Inflammatory macrophage treated with lipopolysaccharide for 1 hour (primary cell): Measurements from ENCODE around the gene SLX9.
"Not testable (repeated sequence)": the region's sequence is repeated elsewhere in the genome, so short reads cannot be mapped to it uniquely, and the experiment has no call there.

ENCODE experiments used
- DNase-seq, 2 donors: peaks; one replicate each; pipeline ENCODE4 v3.0.0-alpha.2; 2020 to 2022

Gene SLX9

DNA sequence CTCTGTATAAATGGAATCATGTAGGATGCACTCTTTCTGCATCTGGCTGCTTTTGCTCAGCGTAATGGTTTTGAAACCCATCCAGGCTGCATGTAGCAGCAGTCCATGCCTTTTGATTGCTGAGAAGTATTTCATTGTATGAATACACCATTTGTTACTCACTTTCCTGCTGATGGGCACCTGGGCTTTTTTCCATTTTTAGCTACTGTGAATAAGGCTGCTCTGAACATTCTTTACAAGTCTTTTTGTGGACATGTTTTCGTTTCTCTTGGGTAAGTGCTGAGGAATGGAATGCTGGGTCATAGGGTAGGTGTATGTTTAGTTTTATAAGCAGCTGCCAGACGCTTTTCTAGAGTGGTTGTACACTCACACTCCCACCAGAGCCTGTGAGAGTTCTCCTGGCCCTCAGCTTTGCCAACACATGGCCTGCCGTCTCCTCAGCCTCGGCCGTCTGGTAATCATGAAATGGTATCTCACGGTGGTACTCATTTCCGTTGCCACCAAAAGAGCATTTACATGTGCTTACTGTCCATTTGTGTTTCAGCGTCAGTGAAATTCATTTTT lies 22.7 kb downstream of the SLX9 start:
- no peak for DNase-seq

DNA sequence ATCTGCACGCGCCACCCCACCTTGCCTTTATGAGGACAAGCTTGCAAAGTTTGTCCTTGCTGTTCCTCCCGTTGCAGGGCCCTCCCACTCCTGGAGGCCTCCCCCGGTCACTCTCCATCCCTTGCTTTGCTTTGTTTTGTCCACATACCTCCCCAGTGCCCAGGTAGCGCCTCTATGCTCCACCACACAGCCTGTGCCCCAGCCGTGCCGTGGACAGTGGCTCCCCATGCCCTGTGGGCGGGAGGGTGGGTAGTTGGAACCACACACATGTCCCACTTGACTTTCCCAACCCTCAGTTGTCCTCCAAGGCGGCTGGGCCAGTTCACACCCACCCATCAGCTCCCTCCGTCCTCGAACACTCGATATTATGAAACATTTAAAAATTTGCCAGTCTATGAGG lies 24.6 kb downstream of the SLX9 start:
- no peak for DNase-seq

DNA sequence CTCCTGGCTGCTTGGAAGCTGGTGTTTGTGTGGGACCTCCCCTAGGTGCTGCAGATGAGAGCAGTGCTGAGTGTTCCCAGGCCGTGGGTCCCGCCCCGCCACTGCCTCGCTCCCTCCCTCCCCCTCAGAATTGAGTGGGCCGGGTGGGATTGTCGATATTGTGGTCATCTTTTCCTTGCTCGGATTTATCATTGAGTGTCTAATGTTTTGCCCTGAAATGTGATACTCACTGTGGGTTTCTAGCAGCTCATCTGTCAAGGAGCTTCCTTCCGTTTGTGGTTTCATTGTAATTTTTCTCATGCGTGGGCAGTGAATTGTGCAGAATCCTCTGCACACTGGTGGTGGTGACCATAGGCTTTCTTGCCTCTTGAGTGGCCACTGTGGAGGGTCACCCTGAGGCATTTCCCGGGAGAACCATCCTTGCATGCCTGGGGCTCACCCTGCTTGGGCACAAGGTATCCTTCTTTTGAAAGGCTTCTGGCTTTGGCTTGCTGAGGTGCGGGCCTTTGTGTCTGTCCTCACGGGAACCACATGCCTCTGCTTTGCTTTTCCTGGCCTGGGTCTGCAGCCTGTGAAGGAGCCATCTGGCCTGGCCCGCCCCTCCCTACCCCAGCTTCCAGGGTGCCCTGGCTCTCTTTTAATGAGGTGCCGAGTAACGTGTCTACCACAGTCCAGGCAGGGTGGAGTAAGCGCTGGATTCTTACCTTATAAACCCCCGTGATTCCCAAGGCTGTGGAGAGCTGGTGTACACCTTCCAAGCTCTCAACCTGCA lies 25.6 kb downstream of the SLX9 start:
- peak; percentile 63 to 73 for DNase-seq

DNA sequence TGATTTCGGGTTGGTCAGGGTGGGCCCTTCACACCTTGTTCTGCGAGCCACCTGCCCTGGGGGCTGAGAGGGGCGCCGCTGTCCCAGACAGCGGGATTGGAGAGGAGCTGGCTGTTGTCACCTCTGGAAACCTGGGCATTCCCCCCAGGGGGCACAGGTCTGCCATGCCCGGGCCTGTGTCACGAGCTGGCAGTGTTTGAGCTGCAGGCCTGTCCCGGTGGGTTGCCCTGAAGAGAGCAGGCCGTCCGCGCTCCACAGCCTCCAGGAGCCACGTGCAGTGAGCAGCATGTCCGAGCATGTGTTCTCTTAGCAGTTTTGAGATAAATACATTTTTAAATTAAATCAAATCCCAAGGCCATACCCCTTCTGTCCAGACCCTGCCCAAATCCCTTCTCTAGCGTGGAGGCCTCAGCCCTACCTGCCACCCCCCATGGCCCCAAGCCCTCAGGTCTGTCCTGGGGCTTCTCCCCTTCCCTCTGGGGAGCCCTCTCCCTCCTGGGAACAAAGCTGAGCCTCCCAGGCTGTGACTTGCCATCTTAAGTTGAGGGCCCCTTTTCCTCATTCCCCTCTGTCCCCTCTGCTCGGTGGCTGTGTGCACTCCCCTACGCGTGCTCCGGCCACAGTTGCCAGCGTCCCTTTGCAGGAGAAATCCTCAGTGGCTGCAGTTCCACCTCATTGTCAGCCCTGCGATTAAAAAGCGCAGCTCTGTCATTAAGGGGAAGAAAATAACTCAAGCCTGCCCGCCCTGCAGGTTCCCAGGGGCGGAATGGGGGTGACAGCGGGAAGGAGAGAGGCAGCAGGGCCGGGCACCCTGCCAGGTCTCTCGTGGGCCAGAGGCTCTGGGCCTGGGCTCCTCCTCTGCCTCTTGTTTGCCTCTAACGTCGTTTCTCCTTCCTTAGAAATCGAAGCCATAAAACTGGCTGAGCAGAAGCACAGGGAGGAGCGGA lies 26.6 kb downstream of the SLX9 start:
- peak in 1 of 2 donors; percentile 11 for DNase-seq

DNA sequence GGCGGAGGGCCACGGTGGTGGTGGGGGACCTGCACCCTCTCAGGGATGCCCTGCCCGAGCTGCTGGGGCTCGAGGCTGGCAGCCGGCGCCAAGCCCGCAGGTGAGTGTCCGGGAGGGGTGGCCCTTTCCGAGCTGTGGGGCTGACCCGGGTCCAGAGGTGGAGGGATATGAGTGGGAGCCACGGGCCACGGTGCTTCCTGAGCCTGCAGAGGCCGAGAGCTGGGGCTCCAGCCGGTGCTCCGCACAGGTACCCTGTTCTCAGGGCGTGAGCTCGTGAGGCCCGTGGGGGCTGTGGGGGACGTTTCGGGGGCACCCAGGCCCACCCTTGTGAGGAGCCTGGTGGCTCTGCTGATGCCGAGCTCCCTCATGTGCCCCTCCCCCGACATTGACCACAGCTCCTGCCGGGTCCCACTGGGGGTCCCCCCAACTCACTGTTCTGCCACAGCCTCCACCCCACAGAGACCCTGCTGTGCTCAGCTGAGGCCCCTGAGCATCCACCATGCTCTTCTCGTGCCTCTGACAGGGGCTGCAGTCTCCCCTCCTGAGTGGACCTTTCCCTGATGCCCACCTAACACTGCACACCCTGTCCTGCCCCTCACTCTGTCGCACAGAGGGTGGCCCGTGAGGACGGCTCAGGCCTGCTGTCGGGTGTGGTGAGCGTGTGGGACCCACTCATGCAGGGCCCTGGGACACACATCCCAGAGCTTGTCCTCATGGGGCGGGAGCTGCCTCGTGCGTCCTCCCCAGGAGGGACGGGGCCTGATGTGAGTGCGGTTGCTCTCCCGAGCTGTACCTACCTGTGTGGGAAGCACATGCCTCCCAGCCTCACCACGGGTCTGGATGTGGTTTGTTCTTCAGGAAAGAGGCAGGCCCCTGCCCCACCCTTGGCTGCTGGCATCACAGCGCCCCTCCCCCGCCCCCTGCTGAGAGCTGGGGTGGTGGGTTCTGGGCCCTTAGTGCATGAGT lies 27.5 kb downstream of the SLX9 start:
- no peak for DNase-seq

DNA sequence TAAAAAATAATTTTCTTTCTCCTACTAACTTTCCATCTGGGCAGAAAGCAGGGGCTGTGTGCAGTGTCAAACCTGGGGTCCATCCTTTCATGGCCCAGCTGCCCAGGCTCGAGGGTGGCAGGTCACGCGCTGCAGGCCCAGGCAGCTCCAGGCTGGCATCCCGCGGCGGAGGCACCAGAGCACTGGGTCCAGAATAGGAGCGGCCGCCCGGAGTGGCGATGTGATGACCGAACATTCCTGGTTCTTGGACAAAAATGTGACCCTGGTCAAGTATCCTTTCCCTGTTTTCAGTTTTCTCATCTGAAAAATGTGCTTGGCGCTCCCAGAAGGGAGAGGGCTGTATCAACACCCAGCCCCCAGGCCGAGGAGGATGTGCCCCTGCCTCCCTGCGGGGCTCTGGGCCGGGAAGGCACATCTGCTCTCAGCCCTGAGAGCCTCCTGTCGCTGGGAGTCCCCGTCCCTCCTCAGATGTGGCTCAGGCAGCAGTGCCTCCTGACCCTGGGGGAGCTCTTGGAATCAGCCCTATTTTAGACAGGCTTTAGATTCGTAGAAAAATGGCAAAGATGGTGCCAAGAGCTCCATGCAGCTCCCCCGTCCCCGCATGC lies 29.3 kb downstream of the SLX9 start:
- DNase-seq = no peak

DNA sequence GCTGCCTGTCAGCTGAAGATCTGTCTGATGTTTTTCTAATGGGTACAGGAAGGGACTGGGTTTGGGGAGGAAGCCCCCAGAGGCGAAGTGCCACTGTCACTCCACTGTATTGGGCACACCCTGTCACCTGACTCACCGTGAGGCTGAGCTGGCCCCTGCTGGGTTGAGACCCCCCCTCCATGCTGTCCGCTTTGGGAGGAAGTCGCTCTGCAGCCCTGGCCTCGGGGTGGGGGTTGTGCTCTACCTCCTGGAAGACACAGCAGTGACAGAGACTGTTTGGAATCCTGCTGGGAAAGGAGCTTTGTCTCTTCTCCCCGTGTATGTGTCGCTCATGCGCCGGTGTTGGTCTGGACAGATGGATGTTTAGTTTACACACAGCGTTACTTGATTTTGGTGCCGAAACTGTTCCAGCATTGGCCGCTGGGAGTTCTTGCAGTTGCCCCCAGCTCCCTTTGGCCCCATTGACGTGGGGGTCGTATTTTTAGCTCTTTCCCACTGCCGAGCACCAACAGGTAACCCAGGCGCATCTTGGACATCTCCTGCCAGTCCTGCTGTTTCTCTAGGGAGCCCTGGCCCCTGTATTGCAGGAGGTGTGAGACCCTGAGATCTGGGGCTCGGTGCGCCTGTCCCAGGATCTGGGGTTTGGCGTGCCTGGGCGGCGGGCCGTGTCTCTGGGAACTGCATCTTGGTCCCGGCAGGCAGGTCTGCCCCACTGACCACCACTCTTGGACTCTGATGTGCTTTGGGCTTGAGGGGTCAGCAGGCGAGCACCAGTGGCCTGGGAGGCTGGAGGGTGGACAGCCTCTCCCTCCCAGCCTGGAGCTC lies 30.3 kb downstream of the SLX9 start:
- DNase-seq = no peak

DNA sequence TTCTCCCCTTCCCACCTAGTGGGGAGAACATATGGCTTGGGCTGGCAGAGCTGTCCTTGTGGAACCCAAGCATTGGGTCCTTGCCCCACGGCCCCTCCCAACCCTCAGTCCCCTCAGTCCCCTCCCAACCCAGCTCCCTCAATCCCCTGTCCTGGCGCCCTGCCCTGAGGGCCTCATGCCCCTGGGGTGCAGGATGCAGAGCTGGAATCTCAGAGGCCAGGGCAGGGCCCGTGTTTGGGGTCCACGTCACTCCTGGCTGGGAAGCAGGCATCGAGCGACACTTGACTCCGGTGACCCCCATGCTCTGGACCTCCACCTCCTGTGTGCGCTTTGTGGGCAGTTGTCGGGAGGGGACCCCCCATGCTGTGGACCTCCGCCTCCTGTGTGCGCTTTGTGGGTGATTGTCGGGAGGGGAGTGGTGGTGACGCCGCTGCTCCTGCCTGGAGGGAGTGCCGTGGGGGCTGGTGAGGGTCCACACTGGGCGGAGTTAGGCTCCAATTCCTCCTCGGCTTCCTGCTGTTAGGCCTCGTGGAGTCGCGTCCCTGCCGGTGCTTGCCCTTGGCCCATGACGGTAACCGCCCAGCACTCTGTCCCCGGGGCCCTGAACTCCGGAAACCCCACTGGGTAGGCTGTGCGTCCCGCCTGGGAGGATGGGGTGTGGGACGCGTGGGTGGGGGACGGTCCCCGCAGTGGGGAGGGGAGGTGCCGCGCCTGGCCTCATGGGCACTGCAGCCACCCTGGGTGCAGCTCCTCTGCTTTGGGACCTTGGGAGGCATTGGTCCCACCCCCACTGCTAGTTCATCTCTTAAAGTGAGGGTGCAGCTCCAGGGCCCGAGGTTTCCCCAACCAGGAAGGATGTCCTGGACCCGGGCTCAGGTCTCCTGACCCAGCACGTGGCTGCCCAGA lies 31.2 kb downstream of the SLX9 start:
- no peak for DNase-seq

DNA sequence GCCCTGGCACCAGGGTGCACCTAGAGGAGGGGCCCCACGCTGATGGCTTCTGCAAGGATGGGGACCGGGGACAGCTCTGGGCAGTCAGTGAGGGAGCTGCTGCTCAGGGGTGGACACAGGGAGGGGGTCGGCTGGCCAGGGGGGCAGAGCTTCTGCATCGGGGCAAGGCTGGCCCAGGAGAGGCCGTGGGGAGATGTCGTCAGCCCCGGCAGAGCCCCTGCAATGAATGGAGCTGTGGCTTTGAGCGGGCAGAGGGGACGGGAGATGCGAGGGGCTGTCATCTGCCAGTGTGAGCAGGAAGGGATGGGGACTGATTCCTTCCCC lies 31.8 kb downstream of the SLX9 start:
- DNase-seq = no peak

DNA sequence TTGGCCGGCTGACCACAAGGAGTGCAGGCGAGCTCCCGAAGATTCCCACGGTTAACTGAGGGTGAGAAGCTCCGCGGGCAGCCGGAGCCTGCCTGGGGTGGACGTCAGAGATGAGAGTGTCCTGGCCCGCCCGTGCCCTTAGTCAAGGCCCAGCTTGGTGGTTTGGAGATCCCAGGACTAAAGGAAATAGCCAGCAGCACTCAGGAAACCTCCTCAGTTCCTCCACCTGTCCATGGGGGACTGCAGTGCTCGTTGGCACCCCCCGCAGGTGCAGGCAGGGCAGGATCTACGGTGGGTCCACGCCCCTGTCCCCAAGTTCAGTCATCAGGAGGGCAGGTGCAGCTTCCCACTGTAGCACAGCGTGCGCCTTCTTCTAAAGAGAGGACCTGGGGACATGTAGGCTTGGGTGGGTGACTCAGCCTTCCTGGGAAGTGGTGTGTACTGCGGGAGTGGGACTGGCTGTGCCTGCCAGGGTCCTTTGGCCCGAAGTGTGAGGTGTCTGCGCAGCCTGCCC lies 32.5 kb downstream of the SLX9 start:
- DNase-seq = no peak

DNA sequence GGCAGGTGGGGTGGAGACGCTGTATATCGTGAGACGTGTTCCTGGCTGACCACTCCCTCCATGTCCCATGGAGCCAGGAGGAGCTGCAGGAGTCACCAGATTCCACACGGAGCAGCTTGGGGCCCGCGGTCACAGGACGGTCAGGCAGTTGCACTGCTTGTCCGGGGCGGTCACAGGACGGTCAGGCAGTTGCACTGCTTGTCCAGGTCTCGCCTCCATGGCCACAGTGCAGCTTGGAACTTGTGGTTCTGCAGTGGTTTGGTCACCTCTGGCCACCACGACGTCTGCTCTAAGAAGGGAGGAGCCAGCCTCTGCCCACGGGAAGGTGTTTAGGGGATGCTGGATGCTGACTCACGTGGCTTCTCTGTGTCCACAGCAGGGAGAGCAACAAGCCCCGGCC lies 33.0 kb downstream of the SLX9 start:
- DNase-seq = no peak

DNA sequence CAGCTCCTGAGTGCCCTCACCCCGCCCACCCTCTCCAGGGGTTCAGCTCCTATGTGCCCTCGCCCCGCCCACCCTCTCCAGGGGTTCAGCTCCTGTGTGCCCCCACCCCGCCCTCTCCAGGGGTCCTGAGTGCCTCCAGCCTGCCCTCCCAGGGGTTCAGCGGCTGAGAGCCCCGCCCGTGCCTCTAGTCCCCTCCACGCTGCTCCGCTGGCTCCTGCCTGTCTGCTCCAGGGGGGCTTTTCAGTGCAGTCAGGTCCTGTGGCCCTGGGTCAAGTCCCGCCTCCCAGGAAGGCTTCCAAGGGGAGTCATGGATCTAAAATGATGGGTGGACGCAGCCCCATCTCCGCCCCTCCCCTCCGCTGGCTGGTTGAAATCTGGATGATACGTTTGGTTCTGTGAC lies 33.8 kb downstream of the SLX9 start:
- no peak for DNase-seq

DNA sequence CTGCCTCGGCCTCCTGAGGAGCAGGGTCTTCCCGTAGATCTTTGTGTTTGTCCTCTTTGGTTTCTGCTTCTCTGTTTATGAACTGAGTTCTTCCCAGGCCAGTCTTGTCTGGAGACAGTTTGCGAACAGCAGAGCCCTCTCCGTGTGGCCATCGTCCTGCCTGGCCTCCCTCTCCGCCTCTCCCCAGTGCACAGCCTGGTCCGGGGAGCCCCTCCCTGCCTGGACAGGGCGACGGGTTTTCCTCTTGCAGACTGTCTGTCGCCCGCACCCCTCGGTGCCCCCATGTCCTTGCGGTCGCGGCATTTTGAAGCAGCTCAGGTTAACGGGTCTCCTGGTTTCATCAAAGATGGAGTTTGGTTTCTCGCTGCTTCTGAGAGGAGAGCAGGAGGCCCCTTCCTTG lies 34.8 kb downstream of the SLX9 start:
- DNase-seq = no peak

DNA sequence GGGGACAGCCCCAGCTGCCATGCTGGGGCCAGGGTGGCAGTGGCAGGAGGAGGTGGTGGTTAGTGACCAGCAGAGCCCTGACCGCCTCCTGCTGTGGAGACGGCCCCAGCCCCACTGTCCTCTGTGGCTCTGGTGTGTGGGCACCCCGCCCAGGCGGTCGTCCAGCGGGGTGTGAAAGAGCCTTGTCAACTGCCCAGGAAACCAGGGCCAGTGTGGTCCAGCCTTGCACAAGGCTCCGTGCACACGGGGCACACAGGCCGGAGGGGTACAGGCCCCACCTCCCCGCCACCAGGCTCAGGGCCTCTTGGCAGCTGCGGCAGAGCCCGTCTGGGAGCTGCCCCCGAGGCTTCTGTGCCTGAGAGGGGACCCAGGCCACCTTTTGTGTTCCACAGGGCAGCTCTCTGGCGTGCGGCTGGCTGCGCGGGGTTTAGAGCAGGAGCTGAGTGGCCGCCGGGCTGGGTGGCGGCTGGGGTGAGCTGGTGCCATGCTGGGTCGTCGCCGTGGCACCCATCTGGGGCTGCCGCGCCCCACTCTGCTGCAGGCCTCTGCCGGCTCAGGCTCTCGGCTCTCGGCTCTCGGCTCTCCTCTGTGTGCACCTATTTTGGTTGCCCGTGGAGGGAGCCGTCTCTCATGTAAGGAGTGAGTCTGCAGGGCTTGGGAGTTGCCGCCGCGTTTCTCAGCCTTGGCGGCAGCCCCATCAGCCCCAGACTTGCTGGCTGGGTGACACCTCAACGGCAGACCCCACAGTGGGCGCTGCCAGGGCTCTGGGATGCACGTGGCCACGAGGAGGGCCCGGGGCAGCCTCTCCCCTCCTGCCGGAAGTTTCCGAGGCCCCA lies 36.1 kb downstream of the SLX9 start:
- no peak for DNase-seq

DNA sequence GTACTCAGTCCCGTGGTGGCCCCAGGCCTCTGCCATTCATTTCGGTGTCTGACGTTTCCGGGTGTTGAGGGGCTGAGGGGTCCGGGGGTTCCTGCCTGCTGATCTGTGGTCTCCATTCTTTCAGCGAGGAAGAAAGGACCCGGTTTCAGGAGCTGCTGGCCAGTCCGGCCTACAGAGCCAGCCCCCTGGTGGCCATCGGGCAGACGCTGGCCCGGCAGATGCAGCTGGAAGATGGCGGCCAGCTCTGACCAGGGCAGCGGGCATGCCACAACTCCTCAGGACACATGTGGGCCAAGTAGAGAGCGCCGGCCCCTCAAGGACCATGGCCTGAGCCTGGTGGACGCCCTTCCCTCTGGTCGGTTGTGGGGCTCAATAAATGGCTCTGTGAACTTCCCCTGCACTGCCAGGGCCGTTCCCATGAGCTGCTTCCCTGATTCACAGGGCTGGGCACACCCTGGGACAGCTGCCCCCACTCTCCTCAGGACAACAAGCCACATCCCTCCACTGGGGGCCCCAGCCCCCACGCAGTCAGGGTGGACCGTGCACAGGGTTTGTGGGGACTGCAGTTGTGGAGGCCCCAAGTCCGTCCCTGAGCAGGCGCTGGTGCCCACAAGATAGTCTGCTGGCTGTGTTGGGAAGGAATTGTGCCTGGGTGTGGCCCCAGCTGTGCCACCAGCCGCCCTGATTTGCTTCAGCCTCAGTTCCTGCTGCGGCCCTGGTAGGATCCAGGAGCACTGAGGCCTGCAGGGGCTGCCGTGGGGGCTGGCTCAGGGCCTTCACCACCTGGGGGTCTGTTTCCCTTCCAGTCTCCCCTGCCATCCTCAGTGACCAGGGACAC lies 36.9 kb downstream of the SLX9 start:
- not testable (repeated sequence) for DNase-seq

DNA sequence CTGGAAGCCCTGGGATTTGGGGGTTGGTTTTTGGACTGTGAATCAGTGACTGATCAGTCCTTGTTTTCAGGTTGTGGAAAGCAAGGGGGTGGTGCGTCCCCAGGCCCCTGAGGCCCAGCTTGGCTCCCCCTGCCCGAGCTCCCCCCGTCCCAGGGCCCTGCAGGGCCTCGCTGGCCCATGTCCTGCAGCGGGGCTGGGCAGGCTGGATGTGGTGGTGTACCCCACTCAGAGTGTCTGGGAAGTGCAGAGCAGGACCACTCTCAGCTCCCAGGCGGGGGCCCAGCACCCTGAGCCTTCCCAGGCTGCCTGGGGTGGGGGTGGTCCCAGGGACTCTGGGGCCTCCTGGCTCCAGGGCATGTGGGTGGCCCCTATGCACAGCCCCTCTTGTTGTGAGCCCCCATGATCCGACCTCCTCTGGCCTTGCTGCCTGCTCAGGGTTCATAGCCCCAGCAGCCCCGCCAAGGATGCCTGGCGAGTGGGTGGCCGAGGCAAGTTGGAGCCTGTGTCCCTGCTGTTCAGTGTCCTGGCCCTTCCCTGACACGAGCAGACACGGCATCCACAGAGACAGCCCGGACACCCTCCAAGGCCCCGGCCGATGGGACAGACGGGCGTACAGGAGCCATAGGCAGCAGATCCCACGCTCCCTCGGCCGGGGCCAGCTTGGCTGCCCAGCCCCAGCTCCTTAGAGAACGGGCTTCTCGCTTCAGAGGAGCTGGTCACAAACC lies 37.9 kb downstream of the SLX9 start:
- no peak for DNase-seq
